Measurements from ENCODE around the gene REEP6. TPM values are rescaled to one million over a fixed set of nuclear protein-coding genes. Genes with fewer than 3 reads are reported as not detected.
"Not testable (repeated sequence)": the region's sequence is repeated elsewhere in the genome, so short reads cannot be mapped to it uniquely, and the experiment has no call there.

REEP6 gene
- polyA plus RNA-seq, 1 donor: 3.0 TPM

GRCh38 chr19:1526066-1526778 is 35.2 kb downstream of the REEP6 start:
- no peak for DNase-seq

- no peak for DNase-seq
Observed at GRCh38 chr19:1526979-1527649, 36.1 kb downstream of the REEP6 start.

DNA sequence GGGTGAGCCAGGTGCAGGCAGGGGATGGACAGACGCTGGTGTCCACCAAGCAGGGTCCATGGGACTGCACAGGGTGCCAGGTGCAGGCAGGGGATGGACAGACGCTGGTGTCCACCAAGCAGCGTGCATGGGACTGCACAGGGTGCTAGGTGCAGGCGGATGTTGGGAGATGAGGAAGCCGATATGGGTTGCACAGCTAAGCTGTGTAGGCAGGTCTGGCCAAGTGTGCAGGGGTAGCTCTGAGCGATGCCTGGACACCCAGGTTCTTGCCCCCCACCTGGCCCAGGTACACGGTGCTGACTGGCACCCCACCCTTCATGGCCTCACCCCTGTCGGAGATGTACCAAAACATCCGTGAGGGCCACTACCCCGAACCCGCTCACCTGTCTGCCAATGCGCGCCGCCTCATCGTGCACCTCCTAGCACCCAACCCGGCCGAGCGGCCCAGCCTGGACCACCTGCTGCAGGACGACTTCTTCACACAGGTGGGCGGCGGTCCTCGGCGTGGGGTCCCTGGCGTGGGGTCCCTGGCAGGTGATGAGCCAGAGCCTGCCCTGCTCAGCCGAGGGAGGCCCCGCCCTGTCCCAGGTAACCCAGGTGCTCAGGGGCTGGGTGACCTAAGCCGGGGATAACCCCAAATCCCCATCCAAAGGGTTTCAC is 36.8 kb downstream of the REEP6 start:
- no peak for DNase-seq

DNA sequence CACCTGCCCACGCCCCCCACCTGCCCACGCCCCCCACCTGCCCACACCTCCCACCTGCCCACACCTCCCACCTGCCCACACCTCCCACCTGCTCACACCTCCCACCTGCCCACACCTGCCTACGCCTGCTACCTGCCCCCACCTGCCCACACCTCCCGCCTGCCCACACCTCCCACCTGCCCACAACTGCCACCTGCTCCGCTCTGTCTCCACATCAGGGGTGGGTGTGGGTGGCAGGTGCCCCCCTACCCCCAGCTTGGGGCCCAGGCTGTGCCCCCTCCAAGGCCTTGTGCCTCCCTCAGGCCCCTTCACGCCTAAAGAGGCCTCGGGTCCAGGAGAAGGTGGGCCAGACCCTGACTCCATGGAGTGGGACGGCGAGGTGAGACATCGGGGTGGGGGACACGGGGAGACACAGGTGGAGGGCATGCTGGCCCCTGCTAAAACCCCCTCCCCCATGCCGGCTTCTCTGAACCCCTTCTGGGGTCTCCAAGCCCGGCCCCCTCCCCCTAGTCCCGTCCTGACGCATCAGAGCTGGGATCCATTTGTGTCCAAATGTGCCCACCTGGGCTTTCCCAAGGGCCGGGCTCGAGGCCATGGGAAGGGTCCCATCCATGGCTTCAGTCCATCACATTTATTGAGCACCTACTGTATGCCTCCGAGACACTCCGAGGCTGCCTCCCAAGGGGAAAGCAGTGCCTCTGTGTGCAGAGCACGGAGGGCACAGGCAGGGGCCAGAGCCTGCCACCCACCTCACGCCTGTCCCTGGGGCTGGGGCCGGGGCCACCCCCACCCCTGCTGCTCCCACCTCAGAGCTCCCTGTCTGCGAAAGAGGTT is 37.8 kb downstream of the REEP6 start:
- no peak for DNase-seq

DNA sequence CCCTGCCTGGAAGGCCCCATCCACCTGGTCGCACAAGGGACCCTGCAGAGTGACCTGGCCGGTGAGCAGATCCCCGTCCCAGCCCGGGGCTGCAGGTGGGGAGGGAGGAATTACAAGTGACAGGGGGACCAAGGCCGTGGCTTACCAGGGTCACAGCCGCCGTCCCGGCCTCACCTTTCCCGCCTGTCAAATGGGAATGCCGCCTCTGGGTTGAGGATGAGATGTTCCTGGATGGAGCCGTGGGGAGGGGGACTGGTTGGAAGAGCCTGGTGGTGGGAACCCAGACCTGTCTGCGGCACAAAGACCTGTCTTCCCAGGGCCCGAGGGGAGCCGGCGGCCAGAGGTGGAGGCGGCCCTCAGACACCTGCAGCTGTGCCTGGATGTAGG is 38.4 kb downstream of the REEP6 start:
- no peak for DNase-seq

DNA sequence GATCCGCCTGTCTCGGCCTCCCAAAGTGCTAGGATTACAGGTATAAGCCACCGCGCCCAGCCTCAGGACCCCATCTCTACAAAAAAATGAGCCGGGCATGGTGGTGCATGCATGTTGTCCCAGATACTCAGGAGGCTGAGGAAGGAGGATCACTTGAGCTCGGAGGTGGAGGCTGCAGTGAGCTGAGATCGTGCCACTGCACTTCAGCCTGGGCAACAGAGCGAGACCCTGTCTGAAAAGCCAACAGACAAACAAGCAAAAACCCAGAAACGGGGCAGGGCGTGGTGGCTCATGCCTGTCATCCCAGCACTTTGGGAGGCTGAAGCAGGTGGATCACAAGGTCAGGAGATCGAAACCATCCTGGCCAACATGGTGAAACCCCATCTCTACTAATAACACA is 39.9 kb downstream of the REEP6 start:
- DNase-seq: not testable (repeated sequence)

DNA sequence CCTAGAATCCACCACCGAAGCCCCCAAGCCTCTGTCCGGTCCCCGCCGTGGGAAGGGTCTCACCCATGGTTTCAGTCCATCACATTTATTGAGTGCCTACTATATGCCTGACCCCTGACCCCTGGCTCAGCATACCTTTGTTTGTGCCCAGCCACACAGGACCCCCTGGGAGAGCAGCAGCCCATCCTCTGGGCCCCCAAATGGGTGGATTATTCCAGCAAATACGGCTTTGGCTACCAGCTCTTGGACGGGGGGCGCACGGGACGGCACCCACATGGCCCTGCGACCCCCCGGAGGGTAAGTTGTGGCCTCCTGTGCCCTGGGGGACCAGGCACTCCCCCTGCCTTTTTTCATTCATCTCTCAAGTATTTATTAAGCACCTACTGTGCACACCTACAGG is 40.6 kb downstream of the REEP6 start:
- no peak for DNase-seq

DNA sequence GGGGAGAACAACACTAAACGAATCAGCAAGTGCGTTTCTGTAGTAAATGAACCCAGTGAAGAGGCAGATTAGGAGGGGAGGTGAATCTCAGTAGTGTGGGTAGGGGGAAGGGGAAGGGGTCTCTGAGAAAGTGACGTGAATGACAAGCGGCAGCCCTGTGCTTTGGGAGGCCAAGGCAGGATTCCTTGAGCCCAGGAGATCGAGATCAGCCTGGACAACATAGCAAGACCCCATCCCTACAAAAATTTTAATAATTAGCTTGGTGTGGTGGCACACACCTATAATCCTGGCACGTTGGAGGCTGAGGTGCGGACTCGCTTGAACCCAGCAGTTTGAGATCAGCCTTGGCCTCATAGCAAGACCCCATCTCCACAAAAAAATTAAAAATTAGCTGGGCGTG is 41.0 kb downstream of the REEP6 start:
- DNase-seq: no peak

- no peak for DNase-seq
Observed at GRCh38 chr19:1533510-1534150, 42.6 kb downstream of the REEP6 start.

GRCh38 chr19:1534972-1535371 is 44.0 kb downstream of the REEP6 start:
- DNase-seq: no peak

DNA sequence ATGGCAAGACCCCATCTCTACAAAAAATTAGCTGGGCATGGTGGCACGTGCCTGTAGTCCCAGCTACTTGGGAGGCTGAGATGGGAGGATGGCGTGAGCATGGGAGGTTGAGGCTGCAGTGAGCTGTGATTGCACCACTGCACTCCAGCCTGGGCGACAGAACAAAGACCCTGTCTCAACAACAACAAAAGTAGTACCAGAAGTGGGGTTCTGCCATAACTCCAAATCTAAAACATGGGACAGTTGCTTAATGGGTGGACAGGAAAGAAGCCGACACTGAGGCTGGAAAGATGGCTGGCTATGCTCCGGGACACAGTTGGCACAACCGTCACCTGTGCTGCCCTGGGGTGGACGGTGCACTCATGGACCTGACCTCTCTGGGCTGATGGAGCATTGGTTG is 44.7 kb downstream of the REEP6 start:
- DNase-seq: not testable (repeated sequence)

DNA sequence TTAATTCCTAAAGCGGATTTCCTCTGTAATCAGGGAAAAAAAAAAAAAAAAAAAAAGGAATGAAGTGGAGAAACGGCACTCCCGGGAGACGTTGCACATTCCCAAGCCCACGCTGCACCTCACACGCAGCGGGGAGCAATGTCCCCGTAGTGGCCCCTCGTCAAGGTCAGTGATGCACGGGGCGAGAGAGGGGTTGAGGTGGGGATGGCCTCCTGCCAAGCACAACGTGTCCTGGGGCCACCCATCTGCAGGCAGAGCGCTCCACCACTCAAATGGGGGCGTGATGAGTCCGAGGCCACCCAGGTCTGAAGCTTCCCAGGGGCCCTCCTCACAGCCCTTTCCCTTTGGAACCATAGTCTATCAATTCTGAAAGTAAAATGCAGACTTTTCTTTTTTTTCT is 48.0 kb downstream of the REEP6 start:
- no peak for DNase-seq

GRCh38 chr19:1539749-1540148 is 48.8 kb downstream of the REEP6 start:
- not testable (repeated sequence) for DNase-seq

GRCh38 chr19:1540365-1540925 is 49.5 kb downstream of the REEP6 start:
- DNase-seq: peak; percentile 79

Other genes with a start within 250 kb of the REEP6 start
- 183 TPM for gene ATP5F1D, start 249.4 kb upstream of the REEP6 start, polyA plus RNA-seq (ENCODE audit: insufficient read length)
- 47.1 TPM for gene MIDN, start 242.6 kb upstream of the REEP6 start, polyA plus RNA-seq (ENCODE audit: insufficient read length)
- gene CIRBP, start 221.8 kb upstream of the REEP6 start, polyA plus RNA-seq (ENCODE audit: insufficient read length): 528 TPM
- gene FAM174C, start 215.7 kb upstream of the REEP6 start, polyA plus RNA-seq (ENCODE audit: insufficient read length): 16.3 TPM
- gene EFNA2, start 205.3 kb upstream of the REEP6 start, polyA plus RNA-seq (ENCODE audit: insufficient read length): 0.48 TPM
- gene NDUFS7, start 107.3 kb upstream of the REEP6 start, polyA plus RNA-seq (ENCODE audit: insufficient read length): 88.4 TPM
- 287 TPM for gene GAMT, start 89.6 kb upstream of the REEP6 start, polyA plus RNA-seq (ENCODE audit: insufficient read length)
- 82.0 TPM for gene DAZAP1, start 83.6 kb upstream of the REEP6 start, polyA plus RNA-seq (ENCODE audit: insufficient read length)
- gene RPS15, start 52.8 kb upstream of the REEP6 start, polyA plus RNA-seq (ENCODE audit: insufficient read length): 1,308 TPM
- gene APC2, start 41.1 kb upstream of the REEP6 start, polyA plus RNA-seq (ENCODE audit: insufficient read length): 1.1 TPM
- 22.4 TPM for gene C19orf25, start 12.0 kb upstream of the REEP6 start, polyA plus RNA-seq (ENCODE audit: insufficient read length)
- gene PCSK4, start 831 bp upstream of the REEP6 start, polyA plus RNA-seq (ENCODE audit: insufficient read length): 1.9 TPM
- 17.0 TPM for gene ADAMTSL5, start 21.8 kb downstream of the REEP6 start, polyA plus RNA-seq (ENCODE audit: insufficient read length)
- 0.30 TPM for gene PLK5, start 32.9 kb downstream of the REEP6 start, polyA plus RNA-seq (ENCODE audit: insufficient read length)
- gene MEX3D, start 77.1 kb downstream of the REEP6 start, polyA plus RNA-seq (ENCODE audit: insufficient read length): 30.4 TPM
- gene MBD3, start 101.7 kb downstream of the REEP6 start, polyA plus RNA-seq (ENCODE audit: insufficient read length): 67.1 TPM
- 137 TPM for gene UQCR11, start 114.3 kb downstream of the REEP6 start, polyA plus RNA-seq (ENCODE audit: insufficient read length)
- 145 TPM for gene TCF3, start 161.4 kb downstream of the REEP6 start, polyA plus RNA-seq (ENCODE audit: insufficient read length)